ENCODE data around the gene DNAI7.
A peak's percentile ranks its signal among the peaks of the same experiment; 100 is the strongest.

The DNAI7 gene

GRCh38 chr12:25155022-25155576, 39.9 kb downstream of the DNAI7 start:
- TF ChIP-seq CTCF (IDR thresholded peaks at IDR 0.05; ENCODE audit: poor library complexity, severe bottlenecking), result peak; percentile 62
- Histone ChIP-seq H3K4me1 (ENCODE audit: insufficient read depth, poor library complexity, severe bottlenecking) (peaks cover 9% of the 10 kb centered on the region), H3K36me3 (ENCODE audit: low read depth) (no peaks in the 10 kb centered on the region), H3K27me3 (ENCODE audit: insufficient read depth, poor library complexity, severe bottlenecking) (no peaks in the 10 kb centered on the region), H3K27ac (ENCODE audit: poor library complexity, severe bottlenecking) (no peak overlapping the region), H3K4me3 (ENCODE audit: severe bottlenecking) (no peak overlapping the region), H3K9me3 (ENCODE audit: severe bottlenecking) (no peaks in the 10 kb centered on the region)
- no peak for ATAC-seq (ENCODE audit: low read depth)
- DNase-seq (ENCODE audit: low spot score), result no peak

GRCh38 chr12:25152055-25152454, 42.9 kb downstream of the DNAI7 start:
- no peak for ATAC-seq (ENCODE audit: low read depth)
- Histone ChIP-seq H3K36me3 (ENCODE audit: low read depth) (no peaks in the 10 kb centered on the region), H3K27me3 (ENCODE audit: insufficient read depth, poor library complexity, severe bottlenecking) (no peaks in the 10 kb centered on the region), H3K4me1 (ENCODE audit: insufficient read depth, poor library complexity, severe bottlenecking) (peaks cover 9% of the 10 kb centered on the region), H3K4me3 (ENCODE audit: severe bottlenecking) (no peak overlapping the region), H3K9me3 (ENCODE audit: severe bottlenecking) (no peaks in the 10 kb centered on the region), H3K27ac (ENCODE audit: poor library complexity, severe bottlenecking) (peak overlapping the region; percentile 8)
- no peak for DNase-seq (ENCODE audit: low spot score)
- no peak for TF ChIP-seq CTCF (IDR thresholded peaks at IDR 0.05; ENCODE audit: poor library complexity, severe bottlenecking)

- Histone ChIP-seq H3K4me1 (ENCODE audit: insufficient read depth, poor library complexity, severe bottlenecking) (peaks cover 9% of the 10 kb centered on the region), H3K36me3 (ENCODE audit: low read depth) (no peaks in the 10 kb centered on the region), H3K4me3 (ENCODE audit: severe bottlenecking) (no peak overlapping the region), H3K27ac (ENCODE audit: poor library complexity, severe bottlenecking) (peak overlapping the region; percentile 8), H3K9me3 (ENCODE audit: severe bottlenecking) (no peaks in the 10 kb centered on the region), H3K27me3 (ENCODE audit: insufficient read depth, poor library complexity, severe bottlenecking) (no peaks in the 10 kb centered on the region)
- ATAC-seq (ENCODE audit: low read depth) (peak; percentile 96), DNase-seq (ENCODE audit: low spot score) (peak; percentile 60)
- TF ChIP-seq CTCF (IDR thresholded peaks at IDR 0.05; ENCODE audit: poor library complexity, severe bottlenecking), result no peak
These were observed 43.5 kb downstream of the DNAI7 start for GRCh38 chr12:25151476-25151875.

GRCh38 chr12:25146686-25147085, 48.3 kb downstream of the DNAI7 start:
- DNase-seq (ENCODE audit: low spot score) (no peak), ATAC-seq (ENCODE audit: low read depth) (no peak)
- Histone ChIP-seq H3K36me3 (ENCODE audit: low read depth) (no peaks in the 10 kb centered on the region), H3K9me3 (ENCODE audit: severe bottlenecking) (no peaks in the 10 kb centered on the region), H3K27me3 (ENCODE audit: insufficient read depth, poor library complexity, severe bottlenecking) (no peaks in the 10 kb centered on the region), H3K27ac (ENCODE audit: poor library complexity, severe bottlenecking) (no peak overlapping the region), H3K4me3 (ENCODE audit: severe bottlenecking) (no peak overlapping the region), H3K4me1 (ENCODE audit: insufficient read depth, poor library complexity, severe bottlenecking) (peaks cover 1% of the 10 kb centered on the region)
- TF ChIP-seq CTCF (IDR thresholded peaks at IDR 0.05; ENCODE audit: poor library complexity, severe bottlenecking), result no peak

- peaks cover 11% of the 10 kb centered on the region for H3K4me1 ChIP-seq (ENCODE audit: insufficient read depth, poor library complexity, severe bottlenecking)
- H3K36me3 ChIP-seq (ENCODE audit: low read depth), result no peaks in the 10 kb centered on the region
- no peak overlapping the region for H3K4me3 ChIP-seq (ENCODE audit: severe bottlenecking)
- ATAC-seq (ENCODE audit: low read depth), result peak; percentile 95
- H3K27ac ChIP-seq (ENCODE audit: poor library complexity, severe bottlenecking), result peak overlapping the region; percentile 34
- H3K27me3 ChIP-seq (ENCODE audit: insufficient read depth, poor library complexity, severe bottlenecking), result no peaks in the 10 kb centered on the region
- peak; percentile 59 for DNase-seq (ENCODE audit: low spot score)
- TF ChIP-seq CTCF (IDR thresholded peaks at IDR 0.05; ENCODE audit: poor library complexity, severe bottlenecking), result peak; percentile 23
- no peaks in the 10 kb centered on the region for H3K9me3 ChIP-seq (ENCODE audit: severe bottlenecking)
These were observed 59.3 kb downstream of the DNAI7 start for GRCh38 chr12:25135531-25136154.

Measured in RWPE2 (cell line).